ENCODE measurements around the gene DUOX1. TPM values are rescaled to one million over a fixed set of nuclear protein-coding genes. Genes with fewer than 3 reads are reported as not detected.
"Not testable (repeated sequence)": the region's sequence is repeated elsewhere in the genome, so short reads cannot be mapped to it uniquely, and the experiment has no call there.

Gene DUOX1
- total and polyA plus RNA-seq, 2 of the 13 experiments (the other 11 are each of a cell fraction or from before 2014, with no cell fraction given): 0.03 TPM; not detected in 1

DNA sequence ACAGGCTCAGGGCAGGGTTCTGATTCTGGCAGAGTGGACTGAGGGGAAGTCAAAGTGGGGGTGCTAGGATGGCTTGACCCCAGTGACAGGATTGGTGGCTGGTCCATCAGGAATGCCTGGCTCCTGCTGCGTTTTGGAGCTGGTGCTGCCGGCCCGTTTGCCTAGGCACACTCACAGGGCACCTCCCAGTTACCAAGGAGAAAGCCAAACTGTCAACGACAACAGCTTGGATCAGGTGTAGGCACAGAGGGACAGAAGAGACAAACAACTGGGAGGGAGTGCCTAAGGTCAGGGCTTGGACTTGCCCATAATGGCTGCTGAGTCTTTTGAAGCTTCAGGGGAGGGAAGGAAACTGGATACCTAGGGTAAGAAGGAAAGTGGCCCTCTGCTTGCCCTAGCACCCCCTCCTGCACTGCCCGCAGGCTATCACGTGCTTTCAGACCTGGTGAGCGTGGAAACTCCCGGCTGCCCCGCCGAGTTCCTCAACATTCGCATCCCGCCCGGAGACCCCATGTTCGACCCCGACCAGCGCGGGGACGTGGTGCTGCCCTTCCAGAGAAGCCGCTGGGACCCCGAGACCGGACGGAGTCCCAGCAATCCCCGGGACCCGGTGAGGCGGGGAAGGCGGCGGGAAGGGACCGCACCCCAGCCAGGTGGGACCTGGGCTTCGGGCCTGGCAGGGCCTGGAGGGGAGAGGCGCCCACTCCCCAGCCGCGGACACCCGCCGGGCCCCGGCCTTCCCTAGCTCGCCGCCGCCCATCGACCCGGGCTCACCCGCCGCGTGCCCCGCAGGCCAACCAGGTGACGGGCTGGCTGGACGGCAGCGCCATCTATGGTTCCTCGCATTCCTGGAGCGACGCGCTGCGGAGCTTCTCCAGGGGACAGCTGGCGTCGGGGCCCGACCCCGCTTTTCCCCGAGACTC, 5.1 kb downstream of the DUOX1 start:
- FAIRE-seq: no peak
- no peaks in the 10 kb centered on the region for H3K79me2 ChIP-seq (ENCODE audit: insufficient read depth, low read length)
- no peak overlapping the region for H3K27ac ChIP-seq (ENCODE audit: extremely low read length, insufficient read depth, low read length)
- H3K9me3 ChIP-seq (ENCODE audit: low read length): no peaks in the 10 kb centered on the region
- in situ Hi-C loops (cut with HindIII; ENCODE audit: extremely low pct_ligation_motif_present, low pct_unique_long_range_greater_than_20kb) (no loop called here), intact Hi-C loops (cut with micrococcal nuclease; ENCODE audit: unreplicated experiment) (no loop called here)
- no peak overlapping the region for H3K4me3 ChIP-seq (replicated peaks in 1 of 3; ENCODE audit: insufficient read depth in 1 of 3, low read depth in 2 of 3, low read length in 3 of 3)
- peaks cover 4 to 18% of the 10 kb centered on the region in 2 experiments; a peak in 4 of 5 replicates for H3K27me3 ChIP-seq (ENCODE audit: control insufficient read depth in 1 of 2, insufficient read depth in 2 of 2, low read length in 2 of 2)
- TF ChIP-seq ZNF572 (CRISPR knock-in tag; IDR thresholded peaks at IDR 0.05): no peak
- TF ChIP-seq, protein P1, sequence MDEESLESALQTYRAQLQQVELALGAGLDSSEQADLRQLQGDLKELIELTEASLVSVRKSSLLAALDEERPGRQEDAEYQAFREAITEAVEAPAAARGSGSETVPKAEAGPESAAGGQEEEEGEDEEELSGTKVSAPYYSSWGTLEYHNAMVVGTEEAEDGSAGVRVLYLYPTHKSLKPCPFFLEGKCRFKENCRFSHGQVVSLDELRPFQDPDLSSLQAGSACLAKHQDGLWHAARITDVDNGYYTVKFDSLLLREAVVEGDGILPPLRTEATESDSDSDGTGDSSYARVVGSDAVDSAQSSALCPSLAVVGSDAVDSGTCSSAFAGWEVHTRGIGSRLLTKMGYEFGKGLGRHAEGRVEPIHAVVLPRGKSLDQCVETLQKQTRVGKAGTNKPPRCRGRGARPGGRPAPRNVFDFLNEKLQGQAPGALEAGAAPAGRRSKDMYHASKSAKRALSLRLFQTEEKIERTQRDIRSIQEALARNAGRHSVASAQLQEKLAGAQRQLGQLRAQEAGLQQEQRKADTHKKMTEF (CRISPR knock-in tag; IDR thresholded peaks at IDR 0.05): no peak
- no peak for TF ChIP-seq ZSCAN30 (CRISPR knock-in tag; IDR thresholded peaks at IDR 0.05)
- no peak for TF ChIP-seq ZNF30 (CRISPR knock-in tag; IDR thresholded peaks at IDR 0.05)
- TF ChIP-seq, protein P2, sequence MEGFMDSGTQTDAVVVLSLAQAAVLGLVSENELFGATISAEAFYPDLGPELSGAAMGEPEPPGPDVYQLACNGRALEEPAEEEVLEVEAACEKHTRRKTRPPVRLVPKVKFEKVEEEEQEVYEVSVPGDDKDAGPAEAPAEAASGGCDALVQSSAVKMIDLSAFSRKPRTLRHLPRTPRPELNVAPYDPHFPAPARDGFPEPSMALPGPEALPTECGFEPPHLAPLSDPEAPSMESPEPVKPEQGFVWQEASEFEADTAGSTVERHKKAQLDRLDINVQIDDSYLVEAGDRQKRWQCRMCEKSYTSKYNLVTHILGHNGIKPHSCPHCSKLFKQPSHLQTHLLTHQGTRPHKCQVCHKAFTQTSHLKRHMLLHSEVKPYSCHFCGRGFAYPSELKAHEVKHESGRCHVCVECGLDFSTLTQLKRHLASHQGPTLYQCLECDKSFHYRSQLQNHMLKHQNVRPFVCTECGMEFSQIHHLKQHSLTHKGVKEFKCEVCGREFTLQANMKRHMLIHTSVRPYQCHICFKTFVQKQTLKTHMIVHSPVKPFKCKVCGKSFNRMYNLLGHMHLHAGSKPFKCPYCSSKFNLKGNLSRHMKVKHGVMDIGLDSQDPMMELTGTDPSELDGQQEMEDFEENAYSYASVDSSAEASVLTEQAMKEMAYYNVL (CRISPR knock-in tag; IDR thresholded peaks at IDR 0.05; ENCODE audit: borderline replicate concordance): no peak
- TF ChIP-seq, protein P3, sequence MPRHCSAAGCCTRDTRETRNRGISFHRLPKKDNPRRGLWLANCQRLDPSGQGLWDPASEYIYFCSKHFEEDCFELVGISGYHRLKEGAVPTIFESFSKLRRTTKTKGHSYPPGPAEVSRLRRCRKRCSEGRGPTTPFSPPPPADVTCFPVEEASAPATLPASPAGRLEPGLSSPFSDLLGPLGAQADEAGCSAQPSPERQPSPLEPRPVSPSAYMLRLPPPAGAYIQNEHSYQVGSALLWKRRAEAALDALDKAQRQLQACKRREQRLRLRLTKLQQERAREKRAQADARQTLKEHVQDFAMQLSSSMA (CRISPR knock-in tag; IDR thresholded peaks at IDR 0.05): no peak
- TF ChIP-seq RBM39 (IDR thresholded peaks at IDR 0.05; ENCODE audit: low read depth, low read length, poor library complexity, severe bottlenecking): no peak
- TF ChIP-seq ZNF24 (IDR thresholded peaks at IDR 0.05): no peak
- TF ChIP-seq, protein P4, sequence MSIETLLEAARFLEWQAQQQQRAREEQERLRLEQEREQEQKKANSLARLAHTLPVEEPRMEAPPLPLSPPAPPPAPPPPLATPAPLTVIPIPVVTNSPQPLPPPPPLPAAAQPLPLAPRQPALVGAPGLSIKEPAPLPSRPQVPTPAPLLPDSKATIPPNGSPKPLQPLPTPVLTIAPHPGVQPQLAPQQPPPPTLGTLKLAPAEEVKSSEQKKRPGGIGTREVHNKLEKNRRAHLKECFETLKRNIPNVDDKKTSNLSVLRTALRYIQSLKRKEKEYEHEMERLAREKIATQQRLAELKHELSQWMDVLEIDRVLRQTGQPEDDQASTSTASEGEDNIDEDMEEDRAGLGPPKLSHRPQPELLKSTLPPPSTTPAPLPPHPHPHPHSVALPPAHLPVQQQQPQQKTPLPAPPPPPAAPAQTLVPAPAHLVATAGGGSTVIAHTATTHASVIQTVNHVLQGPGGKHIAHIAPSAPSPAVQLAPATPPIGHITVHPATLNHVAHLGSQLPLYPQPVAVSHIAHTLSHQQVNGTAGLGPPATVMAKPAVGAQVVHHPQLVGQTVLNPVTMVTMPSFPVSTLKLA (IDR thresholded peaks at IDR 0.05): no peak
- H2AFZ ChIP-seq (ENCODE audit: low read length): no peak overlapping the region
- H3K4me2 ChIP-seq (ENCODE audit: low read depth, low read length): no peak overlapping the region
- H3K4me1 ChIP-seq (ENCODE audit: insufficient read depth, low read length): peaks cover 25% of the 10 kb centered on the region
- DNase-seq (ENCODE audit: low spot score): no peak
- H4K20me1 ChIP-seq (ENCODE audit: insufficient read depth, low read length): no peaks in the 10 kb centered on the region
- 76% methylated on average over 35 of the region's 57 CpGs for WGBS (ENCODE audit: low lambda C conversion rate)
- no peaks in the 10 kb centered on the region for H3K36me3 ChIP-seq (replicated peaks in 1 of 2; ENCODE audit: control insufficient read depth in 1 of 2, insufficient read depth in 2 of 2, low read length in 2 of 2)
- H3K9ac ChIP-seq (ENCODE audit: insufficient read depth, low read depth, low read length): no peak overlapping the region
- ChIA-PET POLR2A (no interaction called here), CTCF (ENCODE audit: low intra/inter-chr PET ratio, low total read pairs) (no interaction called here)
- no TSS peak for BruUV-seq (replicated peaks)
- no peak for ATAC-seq

DNA sequence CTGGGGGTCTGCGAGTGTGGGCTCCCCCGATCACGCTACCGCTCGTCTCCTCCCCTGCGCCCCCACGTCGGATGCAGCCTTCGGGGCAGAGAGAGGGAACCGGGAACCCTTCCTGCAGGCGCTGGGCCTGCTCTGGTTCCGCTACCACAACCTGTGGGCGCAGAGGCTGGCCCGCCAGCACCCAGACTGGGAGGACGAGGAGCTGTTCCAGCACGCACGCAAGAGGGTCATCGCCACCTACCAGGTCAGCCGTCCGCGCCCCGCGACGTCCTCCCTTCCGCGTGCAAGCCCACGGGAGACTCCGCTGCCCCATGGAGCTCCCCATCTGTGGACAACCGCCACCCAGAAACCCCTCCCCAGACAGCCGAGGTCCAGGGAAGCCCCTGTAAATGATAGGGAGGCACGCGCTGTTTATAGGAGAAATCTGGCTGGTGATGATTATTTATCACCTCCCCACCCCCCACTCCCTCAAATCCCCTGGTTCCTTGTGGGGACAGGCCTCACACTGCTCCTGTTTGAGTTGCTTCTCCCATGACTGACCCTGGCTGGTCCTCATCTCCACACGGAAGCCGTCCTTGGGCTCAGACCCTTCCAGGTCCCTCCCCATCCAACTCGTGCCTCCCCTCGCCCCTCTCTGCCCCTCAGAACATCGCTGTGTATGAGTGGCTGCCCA, 6.0 kb downstream of the DUOX1 start:
- DNase-seq (ENCODE audit: low spot score); H3K36me3 ChIP-seq (replicated peaks in 1 of 2; ENCODE audit: control insufficient read depth in 1 of 2, insufficient read depth in 2 of 2, low read length in 2 of 2); intact Hi-C loops (cut with micrococcal nuclease; ENCODE audit: unreplicated experiment); H3K27ac ChIP-seq (ENCODE audit: extremely low read length, insufficient read depth, low read length); H2AFZ ChIP-seq (ENCODE audit: low read length); ATAC-seq; in situ Hi-C loops (cut with HindIII; ENCODE audit: extremely low pct_ligation_motif_present, low pct_unique_long_range_greater_than_20kb); POLR2A ChIA-PET; H3K79me2 ChIP-seq (ENCODE audit: insufficient read depth, low read length); FAIRE-seq; H3K9me3 ChIP-seq (ENCODE audit: low read length); H3K4me3 ChIP-seq (replicated peaks in 1 of 3; ENCODE audit: insufficient read depth in 1 of 3, low read depth in 2 of 3, low read length in 3 of 3); H4K20me1 ChIP-seq (ENCODE audit: insufficient read depth, low read length); BruUV-seq (replicated peaks); H3K9ac ChIP-seq (ENCODE audit: insufficient read depth, low read depth, low read length); H3K4me2 ChIP-seq (ENCODE audit: low read depth, low read length): not testable (repeated sequence)
- CTCF ChIA-PET (ENCODE audit: low intra/inter-chr PET ratio, low total read pairs): interaction anchor here (1.6 to 1.8 kb wide), 2 partner anchors 10 to 17 kb away, joined by 5 to 7 read pairs; no protein-coding TSS in a partner anchor
- Histone ChIP-seq H3K4me1 (ENCODE audit: insufficient read depth, low read length) (peaks cover 18% of the 10 kb centered on the region), H3K27me3 (ENCODE audit: control insufficient read depth in 1 of 2, insufficient read depth in 2 of 2, low read length in 2 of 2) (peaks cover 4 to 18% of the 10 kb centered on the region in 2 experiments; a peak in 4 of 5 replicates)
- WGBS (ENCODE audit: low lambda C conversion rate): 50% methylated on average over 5 of the region's 37 CpGs
